Natural killer cell (primary cell): ENCODE measurements around the gene OPN3. TPM values are rescaled to one million over a fixed set of nuclear protein-coding genes. Genes with fewer than 3 reads are reported as not detected.

Experiments used
- ATAC-seq, 3 donors: fragments of 150-1000 bp in 2 of 3; fragments of 200-7000 bp in 1 of 3; cut with Tn5 transposase; 1 replicate in 1 of 3; 2 replicates in 2 of 3; pipeline ENCODE4 v1.10.0; 2021; ENCODE audit warnings: mild to moderate bottlenecking in 2 of 3, moderate library complexity in 2 of 3
- DNase-seq, 2 donors: peaks; one replicate each; pipeline versions ENCODE4 v3.0.0 to v3.0.0-alpha.2; 2013 to 2021; ENCODE audit warnings: mixed read lengths in 1 of 2
- H3K27ac ChIP-seq: one replicate; pipeline ENCODE4 v1.5.1; 2013; ENCODE audit warnings: mild to moderate bottlenecking, low read length
- H3K27me3 ChIP-seq: one replicate; pipeline ENCODE4 v1.6.1; 2013; ENCODE audit warnings: low read length; ENCODE audit not compliant: control insufficient read depth, insufficient read depth
- H3K36me3 ChIP-seq: one replicate; pipeline ENCODE4 v1.6.1; 2013; ENCODE audit warnings: low read length; ENCODE audit not compliant: control insufficient read depth, insufficient read depth
- H3K4me1 ChIP-seq: one replicate; pipeline ENCODE4 v1.6.1; 2013; ENCODE audit warnings: low read length; ENCODE audit not compliant: control insufficient read depth, insufficient read depth
- H3K4me3 ChIP-seq: one replicate; pipeline ENCODE4 v1.5.1; 2013; ENCODE audit warnings: low read length
- H3K9me3 ChIP-seq: one replicate; pipeline ENCODE4 v1.6.1; 2013; ENCODE audit warnings: low read length; ENCODE audit not compliant: control insufficient read depth, insufficient read depth
- H3K27ac Mint-ChIP-seq, 2 donors: one replicate each; pipeline ENCODE4 v1.8.0; 2022; ENCODE audit warnings: mild to moderate bottlenecking in 2 of 2, mixed read lengths in 2 of 2, moderate library complexity in 1 of 2
- H3K27me3 Mint-ChIP-seq, 2 donors: one replicate each; pipeline ENCODE4 v1.8.0; 2022; ENCODE audit warnings: low read depth in 2 of 2, mixed read lengths in 2 of 2
- H3K36me3 Mint-ChIP-seq: one replicate; pipeline ENCODE4 v1.8.0; 2022; ENCODE audit warnings: mixed read lengths
- H3K4me1 Mint-ChIP-seq, 2 donors: one replicate each; pipeline ENCODE4 v1.8.0; 2022; ENCODE audit warnings: mixed read lengths in 2 of 2
- H3K4me3 Mint-ChIP-seq: one replicate; pipeline ENCODE4 v1.8.0; 2022; ENCODE audit warnings: mild to moderate bottlenecking, moderate library complexity, mixed read lengths
- H3K9me3 Mint-ChIP-seq, 2 donors: one replicate each; pipeline ENCODE4 v1.8.0; 2022; ENCODE audit warnings: mixed read lengths in 2 of 2
- WGBS: methylation state at CpG from one replicate; pipeline ENCODE4 v1.1.7; 2013; ENCODE audit warnings: missing lambda C conversion rate; ENCODE audit not compliant: insufficient coverage; 5-methylcytosine and 5-hydroxymethylcytosine counted together
- intact Hi-C: fragments of 100-400 bp; cut with micrococcal nuclease; formaldehyde crosslinking; loops from one replicate; pipeline ENCODE4 v1.14.2; 2022
- total RNA-seq, 4 donors: library from RNA; stranded (reverse); fragments of 120-200 nt in 1 of 4; gene quantifications; one replicate each; pipeline versions ENCODE4 v1.2.3 to v1.2.4, GENCODE V29; 2013 to 2022
- TF ChIP-seq, protein P1 (sequence below): fragments of 200-600 bp; IDR thresholded peaks from one replicate; pipeline ENCODE4 v1.8.0; 2022; ENCODE audit warnings: antibody characterized with exemption

OPN3 gene
- total RNA-seq, 3 donors from 2014 or later (not counting 1 experiment from before 2014, with no cell fraction given): 3.9 to 5.1 (median 4.1) TPM

DNA sequence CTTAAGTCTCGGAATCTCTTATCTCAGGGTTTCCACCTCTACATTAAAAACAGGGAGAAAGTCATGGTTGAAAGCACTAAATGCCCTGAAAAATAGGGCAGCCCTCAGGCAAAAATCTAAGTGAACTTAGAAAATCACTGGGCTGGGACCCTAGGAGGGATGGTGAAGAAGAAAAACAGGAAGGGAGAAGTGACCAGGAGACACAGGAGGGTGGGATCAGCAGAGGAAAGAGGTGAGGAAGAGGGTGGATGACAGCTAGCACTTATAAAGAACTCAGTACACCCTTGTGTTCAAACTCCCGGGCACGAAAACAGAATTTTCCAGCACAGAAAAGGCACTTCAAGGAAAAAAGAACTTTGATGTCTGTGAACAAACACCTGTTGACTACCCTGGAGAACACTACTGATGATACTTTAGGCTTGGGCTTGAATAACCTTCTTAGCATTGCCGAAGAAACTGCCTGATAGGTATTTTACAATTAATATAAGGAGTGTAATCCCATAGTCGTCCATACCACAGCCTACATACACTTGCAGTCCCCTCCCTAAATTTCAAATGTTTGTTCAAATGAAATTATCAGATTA lies 2.0 kb downstream of the OPN3 start:
- Histone ChIP-seq H3K27me3 (no peaks in the 10 kb centered on the region), H3K9me3 (no peaks in the 10 kb centered on the region), H3K4me1 (peaks cover 5% of the 10 kb centered on the region), H3K27ac (no peak overlapping the region), H3K36me3 (no peaks in the 10 kb centered on the region), H3K4me3 (no peak overlapping the region)
- no peak for ATAC-seq
- TF ChIP-seq, protein P1, sequence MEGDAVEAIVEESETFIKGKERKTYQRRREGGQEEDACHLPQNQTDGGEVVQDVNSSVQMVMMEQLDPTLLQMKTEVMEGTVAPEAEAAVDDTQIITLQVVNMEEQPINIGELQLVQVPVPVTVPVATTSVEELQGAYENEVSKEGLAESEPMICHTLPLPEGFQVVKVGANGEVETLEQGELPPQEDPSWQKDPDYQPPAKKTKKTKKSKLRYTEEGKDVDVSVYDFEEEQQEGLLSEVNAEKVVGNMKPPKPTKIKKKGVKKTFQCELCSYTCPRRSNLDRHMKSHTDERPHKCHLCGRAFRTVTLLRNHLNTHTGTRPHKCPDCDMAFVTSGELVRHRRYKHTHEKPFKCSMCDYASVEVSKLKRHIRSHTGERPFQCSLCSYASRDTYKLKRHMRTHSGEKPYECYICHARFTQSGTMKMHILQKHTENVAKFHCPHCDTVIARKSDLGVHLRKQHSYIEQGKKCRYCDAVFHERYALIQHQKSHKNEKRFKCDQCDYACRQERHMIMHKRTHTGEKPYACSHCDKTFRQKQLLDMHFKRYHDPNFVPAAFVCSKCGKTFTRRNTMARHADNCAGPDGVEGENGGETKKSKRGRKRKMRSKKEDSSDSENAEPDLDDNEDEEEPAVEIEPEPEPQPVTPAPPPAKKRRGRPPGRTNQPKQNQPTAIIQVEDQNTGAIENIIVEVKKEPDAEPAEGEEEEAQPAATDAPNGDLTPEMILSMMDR: no peak
- Mint-ChIP-seq H3K4me3 (peak overlapping the region; percentile 52), H3K36me3 (no peaks in the 10 kb centered on the region), H3K9me3 (no peaks in the 10 kb centered on the region), H3K4me1 (peaks cover 22 to 31% of the 10 kb centered on the region in 2 donors), H3K27me3 (no peaks in the 10 kb centered on the region), H3K27ac (no peak overlapping the region)
- intact Hi-C loops: loop anchor here (5.0 kb wide), 1 partner anchor 116 kb away; no protein-coding TSS in a partner anchor
- no peak for DNase-seq
- 90% methylated on average over 4 of the region's 5 CpGs for WGBS

DNA sequence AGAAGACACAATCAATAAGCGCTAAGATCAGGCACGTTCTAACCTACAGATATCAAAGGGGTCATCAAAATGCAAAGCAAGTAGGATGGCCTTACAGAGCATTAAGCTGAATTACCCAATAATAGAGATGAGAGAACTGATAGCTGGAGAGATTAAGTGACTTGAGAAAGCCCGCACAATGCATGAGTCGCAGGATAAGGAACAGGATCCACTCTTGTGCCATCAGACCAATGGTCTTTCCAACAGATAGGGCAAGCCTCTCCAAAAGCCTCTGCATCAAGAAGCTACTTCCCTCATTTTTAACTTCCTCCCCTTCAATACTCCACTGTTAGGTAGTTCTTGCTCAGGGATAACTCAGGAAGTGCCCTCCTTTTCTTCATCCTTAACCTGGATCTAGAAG lies 2.6 kb downstream of the OPN3 start:
- Mint-ChIP-seq H3K36me3 (no peaks in the 10 kb centered on the region), H3K27ac (no peak overlapping the region), H3K4me1 (peaks cover 22 to 31% of the 10 kb centered on the region in 2 donors), H3K9me3 (no peaks in the 10 kb centered on the region), H3K27me3 (no peaks in the 10 kb centered on the region), H3K4me3 (peak overlapping the region; percentile 52)
- H3K4me1 ChIP-seq: peaks cover 5% of the 10 kb centered on the region
- no peak for DNase-seq
- H3K27me3 ChIP-seq: no peaks in the 10 kb centered on the region
- H3K36me3 ChIP-seq: no peaks in the 10 kb centered on the region
- 93% methylated on average over 4 of the region's 4 CpGs for WGBS
- TF ChIP-seq, protein P1: no peak
- H3K4me3 ChIP-seq: no peak overlapping the region
- no peaks in the 10 kb centered on the region for H3K9me3 ChIP-seq
- ATAC-seq: no peak
- intact Hi-C loops: loop anchor here (5.0 kb wide), 1 partner anchor 115 kb away; no protein-coding TSS in a partner anchor
- H3K27ac ChIP-seq: no peak overlapping the region

DNA sequence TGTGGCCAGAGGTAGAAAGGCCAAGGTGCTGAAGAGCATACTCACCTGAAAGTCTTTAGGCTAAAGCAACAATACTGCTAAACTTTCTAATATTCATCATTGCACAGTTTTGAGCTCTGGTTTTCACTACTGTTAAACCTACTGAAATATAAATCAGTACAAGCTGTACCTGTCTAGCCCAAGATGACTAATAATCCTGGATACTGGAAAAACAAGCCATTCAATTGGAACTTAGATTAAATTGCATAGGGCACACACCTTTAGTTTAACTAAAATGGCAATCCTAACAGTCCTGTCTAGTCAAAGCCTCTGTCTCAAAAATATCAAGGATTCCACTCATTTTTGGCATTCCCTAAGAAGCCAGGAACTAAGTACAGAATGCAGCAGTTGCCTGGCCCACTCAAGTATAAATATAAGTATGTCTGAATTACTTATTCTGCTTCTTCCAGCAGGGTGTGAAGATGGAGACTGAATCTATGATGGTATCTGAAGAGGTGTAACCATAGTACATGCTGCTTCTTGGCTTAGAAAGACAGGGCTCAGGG lies 3.1 kb downstream of the OPN3 start:
- H3K4me1 ChIP-seq: peaks cover 5% of the 10 kb centered on the region
- H3K4me1 Mint-ChIP-seq: peaks cover 22 to 31% of the 10 kb centered on the region in 2 donors
- H3K36me3 Mint-ChIP-seq: no peaks in the 10 kb centered on the region
- no peaks in the 10 kb centered on the region for H3K36me3 ChIP-seq
- no peaks in the 10 kb centered on the region for H3K27me3 ChIP-seq
- H3K27ac ChIP-seq: no peak overlapping the region
- H3K27me3 Mint-ChIP-seq: no peaks in the 10 kb centered on the region
- intact Hi-C loops: loop anchor here (5.0 kb wide), 1 partner anchor 115 kb away; no protein-coding TSS in a partner anchor
- ATAC-seq (no peak), DNase-seq (no peak)
- H3K9me3 ChIP-seq: no peaks in the 10 kb centered on the region
- H3K4me3 ChIP-seq: no peak overlapping the region
- H3K9me3 Mint-ChIP-seq: no peaks in the 10 kb centered on the region
- H3K4me3 Mint-ChIP-seq: peak overlapping the region; percentile 29
- H3K27ac Mint-ChIP-seq: no peak overlapping the region
- TF ChIP-seq, protein P1: no peak
